A549 (cell line): ENCODE data around the gene C5orf24. TPM values are rescaled to one million over a fixed set of nuclear protein-coding genes. Genes with fewer than 3 reads are reported as not detected.
A peak's percentile ranks its signal among the peaks of the same experiment; 100 is the strongest.

ENCODE experiments used
- CBX2 ChIP-seq: fragments of 200-600 bp; sonication (generic); IDR thresholded peaks from 2 replicates; pipeline ENCODE4 v1.6.1; 2016; ENCODE audit warnings: low read depth, mild to moderate bottlenecking, borderline replicate concordance
- CBX8 ChIP-seq: fragments of 200-600 bp; sonication (generic); IDR thresholded peaks from 2 replicates; pipeline ENCODE4 v1.6.1; 2016
- CEBPB ChIP-seq, 2 experiments: fragments of >200 bp in 1 of 2; sonication (Bioruptor Twin) in 1 of 2; formaldehyde crosslinking in 1 of 2; IDR thresholded peaks; 2 replicates each; pipeline ENCODE4 v1.6.1; 2012 to 2016
- CHD2 ChIP-seq: fragments of 150-350 bp; IDR thresholded peaks from 2 replicates; pipeline ENCODE4 v1.6.1; 2014; ENCODE audit warnings: low read length; ENCODE audit not compliant: partially characterized antibody
- CHD4 ChIP-seq: fragments of 200-600 bp; sonication (generic); IDR thresholded peaks from 2 replicates; pipeline ENCODE4 v1.6.1; 2016; ENCODE audit warnings: antibody characterized with exemption, mild to moderate bottlenecking, borderline replicate concordance
- ESRRA ChIP-seq: fragments of 150-350 bp; IDR thresholded peaks from 2 replicates; pipeline ENCODE4 v1.6.1; 2014; ENCODE audit warnings: mild to moderate bottlenecking, low read length, borderline replicate concordance
- FOXS1 ChIP-seq: fragments of 250-450 bp; sonication (Bioruptor Pico); IDR thresholded peaks from 2 replicates; pipeline ENCODE4 v1.5.0; 2020; ENCODE audit warnings: mild to moderate bottlenecking, moderate library complexity
- GATA3 ChIP-seq: IDR thresholded peaks from 2 replicates; pipeline ENCODE4 v1.6.1; 2012; ENCODE audit warnings: borderline replicate concordance
- HOXA7 ChIP-seq: fragments of 250-450 bp; sonication (Bioruptor Pico); IDR thresholded peaks from 2 replicates; pipeline ENCODE4 v1.5.0; 2020; ENCODE audit warnings: mild to moderate bottlenecking, moderate library complexity
- JUN ChIP-seq, 2 experiments: fragments of >200 bp; sonication (Bioruptor Twin); formaldehyde crosslinking; IDR thresholded peaks; 2 replicates in 1 of 2; 3 replicates in 1 of 2; pipeline ENCODE4 v1.6.1; 2016 to 2017
- KDM5A ChIP-seq: fragments of 200-600 bp; sonication (generic); IDR thresholded peaks from 2 replicates; pipeline ENCODE4 v1.6.1; 2016; ENCODE audit warnings: antibody characterized with exemption, mild to moderate bottlenecking
- MAZ ChIP-seq: fragments of 150-350 bp; IDR thresholded peaks from 2 replicates; pipeline ENCODE4 v1.6.1; 2014; ENCODE audit warnings: antibody characterized with exemption, low read depth, low read length, borderline replicate concordance
- MYC ChIP-seq: IDR thresholded peaks from 2 replicates; pipeline ENCODE4 v1.6.1; 2012; ENCODE audit warnings: mild to moderate bottlenecking, inconsistent platforms, low read length, improper control_type of control experiment, borderline replicate concordance
- NPAS2 ChIP-seq: fragments of 250-450 bp; sonication (Bioruptor Pico); IDR thresholded peaks from 2 replicates; pipeline ENCODE4 v1.8.0; 2022; ENCODE audit warnings: mild to moderate bottlenecking, moderate library complexity, borderline replicate concordance
- PHF8 ChIP-seq: fragments of 200-600 bp; sonication (generic); IDR thresholded peaks from 2 replicates; pipeline ENCODE4 v1.6.1; 2016; ENCODE audit warnings: low read depth, mild to moderate bottlenecking, antibody characterized with exemption, moderate library complexity, borderline replicate concordance
- RAD21 ChIP-seq, 2 experiments: fragments of >200 bp in 1 of 2; sonication (Bioruptor Twin) in 1 of 2; formaldehyde crosslinking in 1 of 2; IDR thresholded peaks in 1 of 2; conservative IDR thresholded peaks in 1 of 2; 2 replicates in 1 of 2; 3 replicates in 1 of 2; pipeline ENCODE4 v1.6.1; 2012 to 2018; ENCODE audit warnings: inconsistent platforms in 1 of 2
- RNF2 ChIP-seq: fragments of 200-600 bp; sonication (generic); IDR thresholded peaks from 2 replicates; pipeline ENCODE4 v1.6.1; 2016; ENCODE audit warnings: low read depth, mild to moderate bottlenecking, antibody characterized with exemption, moderate library complexity, borderline replicate concordance
- SMC3 ChIP-seq: fragments of >200 bp; sonication (Bioruptor Twin); formaldehyde crosslinking; IDR thresholded peaks from 3 replicates; pipeline ENCODE4 v1.6.1; 2018; ENCODE audit warnings: inconsistent platforms
- ZNF302 ChIP-seq: fragments of 250-450 bp; sonication (Bioruptor Pico); IDR thresholded peaks from 2 replicates; pipeline ENCODE4 v1.9.0; 2021; ENCODE audit warnings: inconsistent platforms, mild to moderate bottlenecking, moderate library complexity
- polyA plus RNA-seq, 4 experiments: library from polyadenylated mRNA; depleted of rRNA in 3 of 4; stranded (reverse); fragments of >200 nt; fragmentation: RNase III in 1 of 4; extraction: RNeasy Plus Mini Kit Qiagen cat#74134 plus additional on column Dnase treatment in 1 of 4; gene quantifications; 2 replicates in 3 of 4; 3 replicates in 1 of 4; pipeline ENCODE4 v1.2.3, GENCODE V29; 2011 to 2017
- TF ChIP-seq, protein P1 (sequence below): IDR thresholded peaks from 2 replicates; pipeline ENCODE4 v1.6.1; 2012
- TF ChIP-seq, protein P2 (sequence below): fragments of 250-450 bp; sonication (Bioruptor Pico); IDR thresholded peaks from 2 replicates; pipeline ENCODE4 v1.5.0; 2020; ENCODE audit warnings: low read depth, mild to moderate bottlenecking, moderate library complexity
- TF ChIP-seq, protein P3 (sequence below): fragments of >200 bp; sonication (Bioruptor Twin); formaldehyde crosslinking; IDR thresholded peaks from 2 replicates; pipeline ENCODE4 v1.6.1; 2016
- TF ChIP-seq, protein P4 (sequence below): fragments of 150-350 bp; IDR thresholded peaks from 2 replicates; pipeline ENCODE4 v1.6.1; 2014; ENCODE audit warnings: low read depth, mild to moderate bottlenecking, low read length
- TF ChIP-seq, protein P5 (sequence below): IDR thresholded peaks from 2 replicates; pipeline ENCODE4 v1.6.1; 2012; ENCODE audit warnings: low read depth, borderline replicate concordance
- TF ChIP-seq, protein P6 (sequence below): fragments of 450-650 bp; IDR thresholded peaks from 2 replicates; pipeline ENCODE4 v1.6.1; 2014; ENCODE audit warnings: antibody characterized with exemption
- TF ChIP-seq, protein P7 (sequence below): fragments of >200 bp; sonication (Bioruptor Twin); formaldehyde crosslinking; IDR thresholded peaks from 3 replicates; pipeline ENCODE4 v1.6.1; 2016

Gene C5orf24
- polyA plus RNA-seq, 2 of the 4 experiments (the other 2 are of a cell fraction): 27.0 to 53.7 TPM

DNA sequence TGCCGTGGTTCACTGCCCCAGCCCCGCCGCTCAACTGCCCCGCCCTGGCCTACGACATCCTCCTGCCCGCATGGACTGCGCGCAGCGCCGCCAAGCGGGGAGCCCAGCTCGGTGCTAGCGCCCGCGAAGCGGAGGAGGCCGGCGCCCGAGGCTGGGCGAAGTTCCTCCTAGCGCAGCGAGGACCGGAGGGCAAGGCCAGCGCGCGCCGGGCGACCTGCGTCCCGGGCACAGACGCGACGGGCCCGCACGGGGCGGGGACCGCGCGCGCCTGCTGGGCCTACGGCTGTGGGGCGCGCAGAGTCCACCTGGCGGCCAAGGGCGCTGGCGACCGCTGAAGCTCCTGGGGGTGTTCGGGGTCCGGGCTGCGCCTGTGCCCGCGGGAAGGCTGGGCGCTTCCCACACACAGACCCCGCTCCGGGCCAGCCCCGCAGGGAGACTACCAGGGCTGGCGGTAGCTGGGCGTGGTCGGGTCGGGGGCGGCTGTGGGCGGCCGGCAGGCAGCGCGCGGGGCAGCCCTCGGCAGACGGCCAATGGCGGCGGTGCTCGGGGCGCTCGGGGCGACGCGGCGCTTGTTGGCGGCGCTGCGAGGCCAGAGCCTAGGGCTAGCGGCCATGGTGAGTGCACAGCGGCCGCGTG lies 59.0 kb downstream of the C5orf24 start, which contains the start of gene PCBD2 (continued):
- TF ChIP-seq, protein P1, sequence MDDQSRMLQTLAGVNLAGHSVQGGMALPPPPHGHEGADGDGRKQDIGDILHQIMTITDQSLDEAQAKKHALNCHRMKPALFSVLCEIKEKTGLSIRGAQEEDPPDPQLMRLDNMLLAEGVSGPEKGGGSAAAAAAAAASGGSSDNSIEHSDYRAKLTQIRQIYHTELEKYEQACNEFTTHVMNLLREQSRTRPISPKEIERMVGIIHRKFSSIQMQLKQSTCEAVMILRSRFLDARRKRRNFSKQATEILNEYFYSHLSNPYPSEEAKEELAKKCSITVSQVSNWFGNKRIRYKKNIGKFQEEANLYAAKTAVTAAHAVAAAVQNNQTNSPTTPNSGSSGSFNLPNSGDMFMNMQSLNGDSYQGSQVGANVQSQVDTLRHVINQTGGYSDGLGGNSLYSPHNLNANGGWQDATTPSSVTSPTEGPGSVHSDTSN: 0 out of 2 replicates have a peak, but pooled peaks have one; percentile 20
- TF ChIP-seq HOXA7 (CRISPR knock-in tag) (no peak), CEBPB (IDR thresholded peaks at IDR 0.05) (no peak), KDM5A (no peak), SMC3 (peak; percentile 75), JUN (IDR thresholded peaks at IDR 0.05) (peak; percentile 91 to 96), CBX8 (no peak), NPAS2 (CRISPR knock-in tag) (no peak), CHD4 (no peak), ESRRA (no peak), MYC (peak; percentile 92), CHD2 (no peak), MAZ (0 out of 2 replicates have a peak, but pooled peaks have one; percentile 21), RNF2 (no peak), RAD21 (conservative IDR thresholded peaks at IDR 0.05 in 1 of 2, IDR thresholded peaks at IDR 0.05 in 1 of 2) (peak; percentile 57 to 78), ZNF302 (CRISPR knock-in tag) (no peak), PHF8 (peak; percentile 77; the same call in 1 of the 2 replicates), CBX2 (no peak), GATA3 (peak; percentile 19; the same call in 1 of the 2 replicates), FOXS1 (CRISPR knock-in tag) (no peak)
- TF ChIP-seq, protein P2, sequence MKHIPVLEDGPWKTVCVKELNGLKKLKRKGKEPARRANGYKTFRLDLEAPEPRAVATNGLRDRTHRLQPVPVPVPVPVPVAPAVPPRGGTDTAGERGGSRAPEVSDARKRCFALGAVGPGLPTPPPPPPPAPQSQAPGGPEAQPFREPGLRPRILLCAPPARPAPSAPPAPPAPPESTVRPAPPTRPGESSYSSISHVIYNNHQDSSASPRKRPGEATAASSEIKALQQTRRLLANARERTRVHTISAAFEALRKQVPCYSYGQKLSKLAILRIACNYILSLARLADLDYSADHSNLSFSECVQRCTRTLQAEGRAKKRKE (CRISPR knock-in tag): no peak
- TF ChIP-seq, protein P3, sequence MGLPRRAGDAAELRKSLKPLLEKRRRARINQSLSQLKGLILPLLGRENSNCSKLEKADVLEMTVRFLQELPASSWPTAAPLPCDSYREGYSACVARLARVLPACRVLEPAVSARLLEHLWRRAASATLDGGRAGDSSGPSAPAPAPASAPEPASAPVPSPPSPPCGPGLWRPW: no peak
- TF ChIP-seq, protein P4, sequence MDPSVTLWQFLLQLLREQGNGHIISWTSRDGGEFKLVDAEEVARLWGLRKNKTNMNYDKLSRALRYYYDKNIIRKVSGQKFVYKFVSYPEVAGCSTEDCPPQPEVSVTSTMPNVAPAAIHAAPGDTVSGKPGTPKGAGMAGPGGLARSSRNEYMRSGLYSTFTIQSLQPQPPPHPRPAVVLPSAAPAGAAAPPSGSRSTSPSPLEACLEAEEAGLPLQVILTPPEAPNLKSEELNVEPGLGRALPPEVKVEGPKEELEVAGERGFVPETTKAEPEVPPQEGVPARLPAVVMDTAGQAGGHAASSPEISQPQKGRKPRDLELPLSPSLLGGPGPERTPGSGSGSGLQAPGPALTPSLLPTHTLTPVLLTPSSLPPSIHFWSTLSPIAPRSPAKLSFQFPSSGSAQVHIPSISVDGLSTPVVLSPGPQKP: no peak
- TF ChIP-seq, protein P5, sequence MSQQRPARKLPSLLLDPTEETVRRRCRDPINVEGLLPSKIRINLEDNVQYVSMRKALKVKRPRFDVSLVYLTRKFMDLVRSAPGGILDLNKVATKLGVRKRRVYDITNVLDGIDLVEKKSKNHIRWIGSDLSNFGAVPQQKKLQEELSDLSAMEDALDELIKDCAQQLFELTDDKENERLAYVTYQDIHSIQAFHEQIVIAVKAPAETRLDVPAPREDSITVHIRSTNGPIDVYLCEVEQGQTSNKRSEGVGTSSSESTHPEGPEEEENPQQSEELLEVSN: peak; percentile 52
- TF ChIP-seq, protein P6, sequence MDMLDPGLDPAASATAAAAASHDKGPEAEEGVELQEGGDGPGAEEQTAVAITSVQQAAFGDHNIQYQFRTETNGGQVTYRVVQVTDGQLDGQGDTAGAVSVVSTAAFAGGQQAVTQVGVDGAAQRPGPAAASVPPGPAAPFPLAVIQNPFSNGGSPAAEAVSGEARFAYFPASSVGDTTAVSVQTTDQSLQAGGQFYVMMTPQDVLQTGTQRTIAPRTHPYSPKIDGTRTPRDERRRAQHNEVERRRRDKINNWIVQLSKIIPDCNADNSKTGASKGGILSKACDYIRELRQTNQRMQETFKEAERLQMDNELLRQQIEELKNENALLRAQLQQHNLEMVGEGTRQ: no peak
- TF ChIP-seq, protein P7, sequence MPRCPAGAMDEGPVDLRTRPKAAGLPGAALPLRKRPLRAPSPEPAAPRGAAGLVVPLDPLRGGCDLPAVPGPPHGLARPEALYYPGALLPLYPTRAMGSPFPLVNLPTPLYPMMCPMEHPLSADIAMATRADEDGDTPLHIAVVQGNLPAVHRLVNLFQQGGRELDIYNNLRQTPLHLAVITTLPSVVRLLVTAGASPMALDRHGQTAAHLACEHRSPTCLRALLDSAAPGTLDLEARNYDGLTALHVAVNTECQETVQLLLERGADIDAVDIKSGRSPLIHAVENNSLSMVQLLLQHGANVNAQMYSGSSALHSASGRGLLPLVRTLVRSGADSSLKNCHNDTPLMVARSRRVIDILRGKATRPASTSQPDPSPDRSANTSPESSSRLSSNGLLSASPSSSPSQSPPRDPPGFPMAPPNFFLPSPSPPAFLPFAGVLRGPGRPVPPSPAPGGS: peak; percentile 69; the same call in 2 of the 3 replicates
